HCT116 (cell line): ENCODE data around the gene CTNNA1. TPM values are rescaled to one million over a fixed set of nuclear protein-coding genes. Genes with fewer than 3 reads are reported as not detected.

ENCODE experiments used
- ATAC-seq: fragments of 200-7000 bp; cut with Tn5 transposase; 2 replicates; pipeline ENCODE4 v1.9.1; 2020; ENCODE audit warnings: mild to moderate bottlenecking, moderate library complexity
- BruUV-seq: library from RNA; stranded (reverse); fragments of 400-500 nt; replicated peaks from 2 replicates; lab custom pipeline; 2021; lab: Mats Ljungman, UMichigan
- CTCF ChIA-PET: fragments of 300-600 bp; sonication (Branson Sonifier 250); formaldehyde crosslinking; loops from one replicate; lab custom pipeline; 2021; ENCODE audit warnings: antibody characterized with exemption; lab: Charles Lee
- POLR2A ChIA-PET: fragments of 300-600, 350-600 bp; sonication (Branson Sonifier 250); formaldehyde crosslinking; loops from one replicate; lab custom pipeline; 2021; ENCODE audit warnings: antibody characterized with exemption; lab: Charles Lee
- RAD21 ChIA-PET, 2 experiments: fragments of 300-600 bp; sonication (Branson Sonifier 250); formaldehyde crosslinking; loops; one replicate each; lab custom pipeline; 2023; ENCODE audit warnings: low total read pairs in 2 of 2; ENCODE audit not compliant: uncharacterized antibody in 2 of 2, unreplicated experiment in 2 of 2, low non-redundant PET in 1 of 2; lab: Charles Lee
- DNase-seq: peaks from one replicate; pipeline ENCODE4 v3.0.0-alpha.2; 2010; ENCODE audit warnings: low read depth, low spot score
- H2AFZ ChIP-seq: fragments of 200-600 bp; shearing (Covaris generic), sonication (generic); 2 replicates; pipeline ENCODE4 v1.6.1; 2017; ENCODE audit warnings: low read depth, mixed run types, mixed read lengths, antibody characterized with exemption, low read length; ENCODE audit not compliant: poor library complexity, severe bottlenecking
- H3K27ac ChIP-seq: 2 replicates; pipeline ENCODE4 v1.5.1; 2012; ENCODE audit warnings: low read depth, low read length
- H3K27me3 ChIP-seq: fragments of 200-600 bp; sonication (generic); 2 replicates; pipeline ENCODE4 v1.6.1; 2016; ENCODE audit warnings: mixed run types, low read length, mixed read lengths; ENCODE audit not compliant: insufficient read depth
- H3K36me3 ChIP-seq, 2 experiments: fragments of 200-500 bp in 1 of 2; fragments of 200-600 bp in 1 of 2; sonication (Bioruptor generic) in 1 of 2; sonication (generic) in 1 of 2; 2 replicates each; pipeline versions ENCODE4 v1.5.1 to v1.6.1; 2014 to 2016; ENCODE audit warnings: low read length in 2 of 2, inconsistent platforms in 1 of 2, mixed read lengths in 1 of 2, mixed run types in 1 of 2; ENCODE audit not compliant: insufficient read depth in 2 of 2, control insufficient read depth in 1 of 2
- H3K4me1 ChIP-seq, 2 experiments: fragments of 200-600 bp in 1 of 2; sonication (generic) in 1 of 2; 2 replicates each; pipeline versions ENCODE4 v1.5.1 to v1.6.1; 2012 to 2017; ENCODE audit warnings: low read length in 2 of 2, inconsistent platforms in 1 of 2, mild to moderate bottlenecking in 1 of 2, mixed read lengths in 1 of 2, mixed run types in 1 of 2, moderate library complexity in 1 of 2; ENCODE audit not compliant: insufficient read depth in 2 of 2, control insufficient read depth in 1 of 2
- H3K4me2 ChIP-seq: fragments of 200-600 bp; sonication (generic); 2 replicates; pipeline ENCODE4 v1.6.1; 2017; ENCODE audit warnings: mixed run types, low read length, mixed read lengths
- H3K4me3 ChIP-seq, 2 experiments: fragments of 200-600 bp in 1 of 2; sonication (generic) in 1 of 2; replicated peaks in 1 of 2; 2 replicates each; pipeline ENCODE4 v1.5.1; 2011 to 2016; ENCODE audit warnings: low read length in 2 of 2, control low read depth in 1 of 2, low read depth in 1 of 2, mild to moderate bottlenecking in 1 of 2, mixed read lengths in 1 of 2, mixed run types in 1 of 2
- H3K79me2 ChIP-seq: fragments of 200-600 bp; sonication (generic); 2 replicates; pipeline ENCODE4 v1.6.1; 2017; ENCODE audit warnings: mild to moderate bottlenecking, mixed run types, low read length, moderate library complexity, mixed read lengths; ENCODE audit not compliant: insufficient read depth
- H3K9ac ChIP-seq: fragments of 200-600 bp; sonication (generic); 2 replicates; pipeline ENCODE4 v1.6.1; 2016; ENCODE audit warnings: low read length, mixed read lengths
- H3K9me2 ChIP-seq: fragments of 200-600 bp; sonication (generic), shearing (Covaris generic); 2 replicates; pipeline ENCODE4 v1.6.1; 2017; ENCODE audit warnings: mixed run types, mild to moderate bottlenecking, moderate library complexity; ENCODE audit not compliant: insufficient read depth
- H3K9me3 ChIP-seq, 2 experiments: fragments of 200-500 bp in 1 of 2; fragments of 200-600 bp in 1 of 2; sonication (Bioruptor generic) in 1 of 2; sonication (generic) in 1 of 2; 2 replicates each; pipeline ENCODE4 v1.6.1; 2014 to 2017; ENCODE audit warnings: low read length in 2 of 2, mixed read lengths in 2 of 2, inconsistent platforms in 1 of 2, low read depth in 1 of 2, mild to moderate bottlenecking in 1 of 2, mixed run types in 1 of 2, moderate library complexity in 1 of 2; ENCODE audit not compliant: control insufficient read depth in 1 of 2, insufficient read depth in 1 of 2
- H4K20me1 ChIP-seq: fragments of 200-600 bp; sonication (generic), shearing (Covaris generic); 2 replicates; pipeline ENCODE4 v1.6.1; 2017; ENCODE audit warnings: mixed run types, mild to moderate bottlenecking, moderate library complexity; ENCODE audit not compliant: insufficient read depth
- CEBPB ChIP-seq: IDR thresholded peaks from 2 replicates; pipeline ENCODE4 v1.6.1; 2012; ENCODE audit warnings: low read depth
- EGR1 ChIP-seq: IDR thresholded peaks from 2 replicates; pipeline ENCODE4 v1.6.1; 2012; ENCODE audit warnings: low read depth
- ELF1 ChIP-seq: IDR thresholded peaks from 2 replicates; pipeline ENCODE4 v1.6.1; 2012; ENCODE audit warnings: low read depth, borderline replicate concordance
- JUND ChIP-seq: IDR thresholded peaks from 2 replicates; pipeline ENCODE4 v1.6.1; 2012
- POLR2A ChIP-seq: IDR thresholded peaks from 2 replicates; pipeline ENCODE4 v1.7.0; 2011; ENCODE audit warnings: borderline replicate concordance; ENCODE audit not compliant: insufficient read depth, insufficient read length; ENCODE audit errors: extremely low read depth
- POLR2AphosphoS5 ChIP-seq: IDR thresholded peaks from 2 replicates; pipeline ENCODE4 v1.6.1; 2011; ENCODE audit warnings: mild to moderate bottlenecking, low read depth, low read length, moderate library complexity
- SIN3A ChIP-seq: IDR thresholded peaks from 2 replicates; pipeline ENCODE4 v1.6.1; 2012; ENCODE audit warnings: low read depth
- SP1 ChIP-seq: IDR thresholded peaks from 2 replicates; pipeline ENCODE4 v1.6.1; 2012; ENCODE audit warnings: low read depth
- SRF ChIP-seq: IDR thresholded peaks from 2 replicates; pipeline ENCODE4 v1.6.1; 2012; ENCODE audit warnings: low read depth
- TCF7L2 ChIP-seq: IDR thresholded peaks from 2 replicates; pipeline ENCODE4 v1.7.0; 2011; ENCODE audit warnings: borderline replicate concordance, inconsistent platforms; ENCODE audit not compliant: insufficient read depth, insufficient read length; ENCODE audit errors: extremely low read depth
- intact Hi-C: fragments of 100-400 bp; cut with micrococcal nuclease; formaldehyde crosslinking; loops from 2 replicates; pipeline ENCODE4 v1.10.0; 2022
- total RNA-seq: library from RNA; stranded (reverse); gene quantifications from one replicate; pipeline ENCODE4 v1.2.1, GENCODE V29; 2021; ENCODE audit not compliant: unreplicated experiment

The CTNNA1 gene
- total RNA-seq, 1 experiment from 2014 or later = 313 TPM

DNA sequence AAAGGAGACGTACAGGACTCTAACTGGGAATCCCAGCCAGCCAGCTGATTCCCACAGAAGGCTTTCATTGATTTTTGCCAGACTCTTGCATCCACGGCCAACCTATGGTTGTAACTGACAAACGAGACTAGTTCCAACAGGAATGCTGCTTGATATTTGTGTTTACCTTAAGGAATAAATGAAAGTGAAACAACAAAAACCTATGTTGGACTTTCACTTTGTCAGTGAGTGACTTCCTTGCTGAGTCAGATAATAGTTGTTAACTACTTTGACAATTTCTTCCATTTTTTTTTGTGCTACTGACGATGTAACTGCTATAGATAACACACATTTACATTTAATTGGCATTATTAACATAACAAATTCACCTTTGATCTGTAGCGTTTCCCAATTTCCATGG is 185.3 kb downstream of the CTNNA1 start:
- Histone ChIP-seq H3K9me3 (no peaks in the 10 kb centered on the region), H3K27me3 (no peaks in the 10 kb centered on the region), H3K79me2 (no peaks in the 10 kb centered on the region), H3K36me3 (peaks cover 3 to 9% of the 10 kb centered on the region in 2 experiments; a peak in 2 of 4 replicates), H3K27ac (no peak overlapping the region), H3K4me1 (no peaks in the 10 kb centered on the region), H4K20me1 (no peaks in the 10 kb centered on the region), H3K4me3 (no peak overlapping the region), H2AFZ (no peak overlapping the region), H3K4me2 (no peak overlapping the region), H3K9ac (no peak overlapping the region), H3K9me2 (no peaks in the 10 kb centered on the region)
- ChIA-PET CTCF (no interaction called here), RAD21 (no interaction called here), POLR2A (no interaction called here)
- ATAC-seq = no peak
- no TSS peak for BruUV-seq
- intact Hi-C loops = loop anchor here (10.0 kb wide), 1 partner anchor 326 kb away; no protein-coding TSS in a partner anchor
- no peak for DNase-seq
- no peak for TF ChIP-seq SP1
- no peak for TF ChIP-seq CEBPB
- TF ChIP-seq POLR2A = no peak
- TF ChIP-seq TCF7L2 = no peak
- TF ChIP-seq SIN3A = no peak
- no peak for TF ChIP-seq EGR1
- TF ChIP-seq SRF = no peak
- no peak for TF ChIP-seq JUND
- TF ChIP-seq ELF1 = no peak

DNA sequence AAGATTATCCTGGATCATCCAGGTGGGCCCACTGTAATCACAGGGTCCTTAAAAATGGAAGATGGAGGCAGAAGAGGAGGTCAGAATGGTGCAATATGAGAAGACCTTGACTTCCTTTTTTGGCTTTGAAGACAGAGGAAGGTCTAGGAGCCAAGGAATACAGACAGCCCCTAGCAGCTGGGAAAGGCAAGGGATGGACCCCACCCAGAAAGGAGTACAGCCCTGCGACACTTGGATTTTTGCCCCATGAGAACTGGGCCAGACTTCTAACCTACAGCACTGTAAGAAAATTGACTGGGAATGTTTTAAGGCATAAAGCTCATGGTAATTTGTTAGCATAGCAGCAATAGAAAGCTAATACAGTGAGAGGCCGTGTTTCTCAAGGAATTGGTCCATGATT is 188.8 kb downstream of the CTNNA1 start:
- Histone ChIP-seq H3K27ac (no peak overlapping the region), H2AFZ (no peak overlapping the region), H3K4me3 (no peak overlapping the region), H3K79me2 (no peaks in the 10 kb centered on the region), H4K20me1 (no peaks in the 10 kb centered on the region), H3K4me2 (no peak overlapping the region), H3K36me3 (no peaks in the 10 kb centered on the region), H3K27me3 (no peaks in the 10 kb centered on the region), H3K9me2 (no peaks in the 10 kb centered on the region), H3K9me3 (no peaks in the 10 kb centered on the region), H3K4me1 (no peaks in the 10 kb centered on the region), H3K9ac (no peak overlapping the region)
- BruUV-seq = no TSS peak
- RAD21 ChIA-PET = interaction anchor here in 1 of 2 experiments (0.6 kb wide), 1 partner anchor 129 kb away, joined by 4 read pairs; no protein-coding TSS in a partner anchor
- no peak for ATAC-seq
- no peak for DNase-seq
- CTCF ChIA-PET = no interaction called here
- intact Hi-C loops = no loop called here
- TF ChIP-seq POLR2AphosphoS5 = no peak
- POLR2A ChIA-PET = no interaction called here
